ENCODE data around the gene HSPBP1. TPM values are rescaled to one million over a fixed set of nuclear protein-coding genes. Genes with fewer than 3 reads are reported as not detected.

HSPBP1 gene
- total and polyA plus RNA-seq, 2 of the 13 experiments (the other 11 are each of a cell fraction or from before 2014, with no cell fraction given) = 22.3 to 33.7 TPM

DNA sequence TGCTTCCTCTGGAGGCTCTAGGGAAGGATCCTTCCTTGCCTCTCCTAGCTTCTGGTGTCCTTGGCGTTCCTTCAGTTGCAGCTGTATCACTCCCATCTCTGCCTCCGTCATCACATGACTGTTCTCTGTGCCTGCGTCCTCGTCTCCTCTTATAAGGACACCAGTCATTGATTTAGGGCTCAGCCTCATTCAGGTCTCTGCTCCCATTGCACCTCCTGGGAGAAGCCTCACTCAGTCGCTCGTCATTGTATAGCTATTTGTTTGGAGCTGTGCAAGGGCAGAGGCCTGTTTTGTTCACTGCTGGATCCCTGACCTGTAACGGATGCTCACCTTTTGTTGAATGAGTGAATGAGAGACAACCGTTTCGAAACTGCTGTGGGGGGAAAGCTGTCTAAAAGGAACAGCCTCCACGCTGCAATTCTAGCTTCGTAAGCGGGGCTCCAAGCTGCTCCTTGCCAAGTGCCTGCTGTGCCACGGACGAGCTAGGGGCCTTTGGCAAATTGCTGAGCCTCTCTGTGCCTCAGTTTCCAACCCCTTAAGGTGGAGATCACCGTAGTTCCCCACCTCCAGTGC lies 21.1 kb upstream of the HSPBP1 start (continued):
- TF ChIP-seq, protein P1, sequence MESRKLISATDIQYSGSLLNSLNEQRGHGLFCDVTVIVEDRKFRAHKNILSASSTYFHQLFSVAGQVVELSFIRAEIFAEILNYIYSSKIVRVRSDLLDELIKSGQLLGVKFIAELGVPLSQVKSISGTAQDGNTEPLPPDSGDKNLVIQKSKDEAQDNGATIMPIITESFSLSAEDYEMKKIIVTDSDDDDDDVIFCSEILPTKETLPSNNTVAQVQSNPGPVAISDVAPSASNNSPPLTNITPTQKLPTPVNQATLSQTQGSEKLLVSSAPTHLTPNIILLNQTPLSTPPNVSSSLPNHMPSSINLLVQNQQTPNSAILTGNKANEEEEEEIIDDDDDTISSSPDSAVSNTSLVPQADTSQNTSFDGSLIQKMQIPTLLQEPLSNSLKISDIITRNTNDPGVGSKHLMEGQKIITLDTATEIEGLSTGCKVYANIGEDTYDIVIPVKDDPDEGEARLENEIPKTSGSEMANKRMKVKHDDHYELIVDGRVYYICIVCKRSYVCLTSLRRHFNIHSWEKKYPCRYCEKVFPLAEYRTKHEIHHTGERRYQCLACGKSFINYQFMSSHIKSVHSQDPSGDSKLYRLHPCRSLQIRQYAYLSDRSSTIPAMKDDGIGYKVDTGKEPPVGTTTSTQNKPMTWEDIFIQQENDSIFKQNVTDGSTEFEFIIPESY (CRISPR knock-in tag; IDR thresholded peaks at IDR 0.05) = no peak
- TF ChIP-seq, protein P2, sequence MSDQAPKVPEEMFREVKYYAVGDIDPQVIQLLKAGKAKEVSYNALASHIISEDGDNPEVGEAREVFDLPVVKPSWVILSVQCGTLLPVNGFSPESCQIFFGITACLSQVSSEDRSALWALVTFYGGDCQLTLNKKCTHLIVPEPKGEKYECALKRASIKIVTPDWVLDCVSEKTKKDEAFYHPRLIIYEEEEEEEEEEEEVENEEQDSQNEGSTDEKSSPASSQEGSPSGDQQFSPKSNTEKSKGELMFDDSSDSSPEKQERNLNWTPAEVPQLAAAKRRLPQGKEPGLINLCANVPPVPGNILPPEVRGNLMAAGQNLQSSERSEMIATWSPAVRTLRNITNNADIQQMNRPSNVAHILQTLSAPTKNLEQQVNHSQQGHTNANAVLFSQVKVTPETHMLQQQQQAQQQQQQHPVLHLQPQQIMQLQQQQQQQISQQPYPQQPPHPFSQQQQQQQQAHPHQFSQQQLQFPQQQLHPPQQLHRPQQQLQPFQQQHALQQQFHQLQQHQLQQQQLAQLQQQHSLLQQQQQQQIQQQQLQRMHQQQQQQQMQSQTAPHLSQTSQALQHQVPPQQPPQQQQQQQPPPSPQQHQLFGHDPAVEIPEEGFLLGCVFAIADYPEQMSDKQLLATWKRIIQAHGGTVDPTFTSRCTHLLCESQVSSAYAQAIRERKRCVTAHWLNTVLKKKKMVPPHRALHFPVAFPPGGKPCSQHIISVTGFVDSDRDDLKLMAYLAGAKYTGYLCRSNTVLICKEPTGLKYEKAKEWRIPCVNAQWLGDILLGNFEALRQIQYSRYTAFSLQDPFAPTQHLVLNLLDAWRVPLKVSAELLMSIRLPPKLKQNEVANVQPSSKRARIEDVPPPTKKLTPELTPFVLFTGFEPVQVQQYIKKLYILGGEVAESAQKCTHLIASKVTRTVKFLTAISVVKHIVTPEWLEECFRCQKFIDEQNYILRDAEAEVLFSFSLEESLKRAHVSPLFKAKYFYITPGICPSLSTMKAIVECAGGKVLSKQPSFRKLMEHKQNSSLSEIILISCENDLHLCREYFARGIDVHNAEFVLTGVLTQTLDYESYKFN (CRISPR knock-in tag; conservative IDR thresholded peaks at IDR 0.05) = no peak
- no peak for TF ChIP-seq FOXP1 (IDR thresholded peaks at IDR 0.05)
- TF ChIP-seq FOXP1 (CRISPR knock-in tag; IDR thresholded peaks at IDR 0.05) = no peak
- no peak for TF ChIP-seq SNAPC2 (CRISPR knock-in tag; IDR thresholded peaks at IDR 0.05)
- no peak for TF ChIP-seq HNRNPLL (IDR thresholded peaks at IDR 0.05; ENCODE audit: low read depth, low read length, poor library complexity, severe bottlenecking)
- TF ChIP-seq, protein P3, sequence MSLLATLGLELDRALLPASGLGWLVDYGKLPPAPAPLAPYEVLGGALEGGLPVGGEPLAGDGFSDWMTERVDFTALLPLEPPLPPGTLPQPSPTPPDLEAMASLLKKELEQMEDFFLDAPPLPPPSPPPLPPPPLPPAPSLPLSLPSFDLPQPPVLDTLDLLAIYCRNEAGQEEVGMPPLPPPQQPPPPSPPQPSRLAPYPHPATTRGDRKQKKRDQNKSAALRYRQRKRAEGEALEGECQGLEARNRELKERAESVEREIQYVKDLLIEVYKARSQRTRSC (CRISPR knock-in tag; IDR thresholded peaks at IDR 0.05; ENCODE audit: low read depth) = no peak
- TF ChIP-seq, protein P4, sequence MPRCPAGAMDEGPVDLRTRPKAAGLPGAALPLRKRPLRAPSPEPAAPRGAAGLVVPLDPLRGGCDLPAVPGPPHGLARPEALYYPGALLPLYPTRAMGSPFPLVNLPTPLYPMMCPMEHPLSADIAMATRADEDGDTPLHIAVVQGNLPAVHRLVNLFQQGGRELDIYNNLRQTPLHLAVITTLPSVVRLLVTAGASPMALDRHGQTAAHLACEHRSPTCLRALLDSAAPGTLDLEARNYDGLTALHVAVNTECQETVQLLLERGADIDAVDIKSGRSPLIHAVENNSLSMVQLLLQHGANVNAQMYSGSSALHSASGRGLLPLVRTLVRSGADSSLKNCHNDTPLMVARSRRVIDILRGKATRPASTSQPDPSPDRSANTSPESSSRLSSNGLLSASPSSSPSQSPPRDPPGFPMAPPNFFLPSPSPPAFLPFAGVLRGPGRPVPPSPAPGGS (CRISPR knock-in tag; IDR thresholded peaks at IDR 0.05) = no peak
- TF ChIP-seq ZNF33B (CRISPR knock-in tag; IDR thresholded peaks at IDR 0.05) = peak; percentile 9; the same call in 1 of the 2 replicates
- no peak for TF ChIP-seq HNRNPK (IDR thresholded peaks at IDR 0.05; ENCODE audit: low read depth, low read length, poor library complexity, severe bottlenecking)
- TF ChIP-seq MZF1 (CRISPR knock-in tag; IDR thresholded peaks at IDR 0.05; ENCODE audit: borderline replicate concordance) = no peak
- peak; percentile 66 for TF ChIP-seq ZNF501 (CRISPR knock-in tag; IDR thresholded peaks at IDR 0.05)
- TF ChIP-seq, protein P5, sequence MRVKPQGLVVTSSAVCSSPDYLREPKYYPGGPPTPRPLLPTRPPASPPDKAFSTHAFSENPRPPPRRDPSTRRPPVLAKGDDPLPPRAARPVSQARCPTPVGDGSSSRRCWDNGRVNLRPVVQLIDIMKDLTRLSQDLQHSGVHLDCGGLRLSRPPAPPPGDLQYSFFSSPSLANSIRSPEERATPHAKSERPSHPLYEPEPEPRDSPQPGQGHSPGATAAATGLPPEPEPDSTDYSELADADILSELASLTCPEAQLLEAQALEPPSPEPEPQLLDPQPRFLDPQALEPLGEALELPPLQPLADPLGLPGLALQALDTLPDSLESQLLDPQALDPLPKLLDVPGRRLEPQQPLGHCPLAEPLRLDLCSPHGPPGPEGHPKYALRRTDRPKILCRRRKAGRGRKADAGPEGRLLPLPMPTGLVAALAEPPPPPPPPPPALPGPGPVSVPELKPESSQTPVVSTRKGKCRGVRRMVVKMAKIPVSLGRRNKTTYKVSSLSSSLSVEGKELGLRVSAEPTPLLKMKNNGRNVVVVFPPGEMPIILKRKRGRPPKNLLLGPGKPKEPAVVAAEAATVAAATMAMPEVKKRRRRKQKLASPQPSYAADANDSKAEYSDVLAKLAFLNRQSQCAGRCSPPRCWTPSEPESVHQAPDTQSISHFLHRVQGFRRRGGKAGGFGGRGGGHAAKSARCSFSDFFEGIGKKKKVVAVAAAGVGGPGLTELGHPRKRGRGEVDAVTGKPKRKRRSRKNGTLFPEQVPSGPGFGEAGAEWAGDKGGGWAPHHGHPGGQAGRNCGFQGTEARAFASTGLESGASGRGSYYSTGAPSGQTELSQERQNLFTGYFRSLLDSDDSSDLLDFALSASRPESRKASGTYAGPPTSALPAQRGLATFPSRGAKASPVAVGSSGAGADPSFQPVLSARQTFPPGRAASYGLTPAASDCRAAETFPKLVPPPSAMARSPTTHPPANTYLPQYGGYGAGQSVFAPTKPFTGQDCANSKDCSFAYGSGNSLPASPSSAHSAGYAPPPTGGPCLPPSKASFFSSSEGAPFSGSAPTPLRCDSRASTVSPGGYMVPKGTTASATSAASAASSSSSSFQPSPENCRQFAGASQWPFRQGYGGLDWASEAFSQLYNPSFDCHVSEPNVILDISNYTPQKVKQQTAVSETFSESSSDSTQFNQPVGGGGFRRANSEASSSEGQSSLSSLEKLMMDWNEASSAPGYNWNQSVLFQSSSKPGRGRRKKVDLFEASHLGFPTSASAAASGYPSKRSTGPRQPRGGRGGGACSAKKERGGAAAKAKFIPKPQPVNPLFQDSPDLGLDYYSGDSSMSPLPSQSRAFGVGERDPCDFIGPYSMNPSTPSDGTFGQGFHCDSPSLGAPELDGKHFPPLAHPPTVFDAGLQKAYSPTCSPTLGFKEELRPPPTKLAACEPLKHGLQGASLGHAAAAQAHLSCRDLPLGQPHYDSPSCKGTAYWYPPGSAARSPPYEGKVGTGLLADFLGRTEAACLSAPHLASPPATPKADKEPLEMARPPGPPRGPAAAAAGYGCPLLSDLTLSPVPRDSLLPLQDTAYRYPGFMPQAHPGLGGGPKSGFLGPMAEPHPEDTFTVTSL (CRISPR knock-in tag; IDR thresholded peaks at IDR 0.05; ENCODE audit: borderline replicate concordance) = no peak
- TF ChIP-seq, protein P6, sequence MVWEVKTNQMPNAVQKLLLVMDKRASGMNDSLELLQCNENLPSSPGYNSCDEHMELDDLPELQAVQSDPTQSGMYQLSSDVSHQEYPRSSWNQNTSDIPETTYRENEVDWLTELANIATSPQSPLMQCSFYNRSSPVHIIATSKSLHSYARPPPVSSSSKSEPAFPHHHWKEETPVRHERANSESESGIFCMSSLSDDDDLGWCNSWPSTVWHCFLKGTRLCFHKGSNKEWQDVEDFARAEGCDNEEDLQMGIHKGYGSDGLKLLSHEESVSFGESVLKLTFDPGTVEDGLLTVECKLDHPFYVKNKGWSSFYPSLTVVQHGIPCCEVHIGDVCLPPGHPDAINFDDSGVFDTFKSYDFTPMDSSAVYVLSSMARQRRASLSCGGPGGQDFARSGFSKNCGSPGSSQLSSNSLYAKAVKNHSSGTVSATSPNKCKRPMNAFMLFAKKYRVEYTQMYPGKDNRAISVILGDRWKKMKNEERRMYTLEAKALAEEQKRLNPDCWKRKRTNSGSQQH (CRISPR knock-in tag; IDR thresholded peaks at IDR 0.05; ENCODE audit: low read depth) = no peak

Measured in HepG2 (cell line).